GM12864 (cell line): ENCODE measurements around the gene HDAC8.

Source experiments
- DNase-seq: peaks from one replicate; pipeline ENCODE4 v3.0.0-alpha.2; 2011; ENCODE audit warnings: low read depth
- H3K4me3 ChIP-seq: 2 replicates; pipeline ENCODE4 v1.5.1; 2011; ENCODE audit warnings: mild to moderate bottlenecking, low read depth, low read length, control low read depth
- CTCF ChIP-seq: IDR thresholded peaks from 2 replicates; pipeline ENCODE4 v1.5.1; 2011; ENCODE audit warnings: low read depth, mild to moderate bottlenecking, moderate library complexity, low read length, control low read depth, inconsistent platforms; ENCODE audit errors: missing control alignments

HDAC8 gene

GRCh38 chrX:72351606-72352334 lies 220.9 kb downstream of the HDAC8 start:
- no peak for TF ChIP-seq CTCF
- no peak for DNase-seq
- H3K4me3 ChIP-seq = no peak overlapping the region

DNA sequence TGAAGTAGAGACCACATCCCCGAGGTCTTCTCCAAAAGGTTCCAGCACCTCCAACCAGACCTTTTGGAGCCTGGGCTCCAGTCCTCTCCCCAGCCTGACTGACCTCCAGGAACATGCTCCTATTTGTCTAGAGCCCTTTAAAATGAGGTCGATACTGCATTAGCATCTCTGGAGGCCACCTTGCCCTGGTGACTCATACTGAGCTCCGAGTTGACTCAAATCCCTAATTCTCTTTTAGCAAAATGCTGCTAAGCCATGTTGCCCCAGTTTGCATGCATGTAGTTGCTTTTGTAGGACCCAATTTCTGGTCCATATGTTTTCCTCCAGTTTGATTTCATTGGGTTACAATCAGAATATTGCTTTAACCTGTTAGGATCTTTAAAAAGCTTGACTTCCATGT lies 223.5 kb downstream of the HDAC8 start:
- TF ChIP-seq CTCF = no peak
- peak; percentile 4 for DNase-seq
- H3K4me3 ChIP-seq = no peak overlapping the region

DNA sequence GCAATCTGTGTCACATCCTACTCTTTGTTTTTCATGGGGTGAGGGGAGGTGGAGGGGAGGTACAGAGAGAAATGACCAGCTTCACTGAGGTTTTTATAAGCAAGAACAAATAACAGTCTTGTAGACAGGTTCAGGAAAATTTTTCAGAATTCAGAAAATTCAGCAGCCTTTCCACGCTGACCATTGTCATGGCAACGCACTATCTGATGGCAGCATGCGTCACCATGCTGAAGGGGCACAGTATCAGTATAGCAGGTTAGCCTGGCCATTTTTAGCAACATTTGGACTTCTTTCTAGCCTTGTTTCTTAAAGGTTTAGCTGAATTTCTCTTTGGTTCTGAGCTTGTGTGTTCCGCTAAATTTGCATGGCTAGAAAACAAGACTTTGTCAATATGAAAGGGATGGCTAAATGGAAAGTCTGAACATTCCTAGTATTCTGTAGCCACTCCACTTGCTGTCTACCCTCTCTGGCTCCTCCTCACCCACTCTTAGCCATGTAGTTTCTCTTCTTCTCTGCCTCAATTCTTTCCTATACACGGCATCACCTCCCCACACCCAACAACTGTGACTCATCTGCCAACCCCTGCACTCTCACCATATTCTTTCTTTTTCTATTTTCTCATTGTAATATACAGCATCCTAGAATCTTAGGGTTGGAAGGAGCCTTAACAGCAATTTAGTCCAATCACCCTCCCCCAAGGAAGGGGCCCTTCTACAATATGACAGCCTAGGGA lies 224.2 kb downstream of the HDAC8 start:
- TF ChIP-seq CTCF = no peak
- DNase-seq = no peak
- H3K4me3 ChIP-seq = no peak overlapping the region

GRCh38 chrX:72347366-72347765 lies 225.3 kb downstream of the HDAC8 start:
- no peak for TF ChIP-seq CTCF
- no peak overlapping the region for H3K4me3 ChIP-seq
- no peak for DNase-seq

DNA sequence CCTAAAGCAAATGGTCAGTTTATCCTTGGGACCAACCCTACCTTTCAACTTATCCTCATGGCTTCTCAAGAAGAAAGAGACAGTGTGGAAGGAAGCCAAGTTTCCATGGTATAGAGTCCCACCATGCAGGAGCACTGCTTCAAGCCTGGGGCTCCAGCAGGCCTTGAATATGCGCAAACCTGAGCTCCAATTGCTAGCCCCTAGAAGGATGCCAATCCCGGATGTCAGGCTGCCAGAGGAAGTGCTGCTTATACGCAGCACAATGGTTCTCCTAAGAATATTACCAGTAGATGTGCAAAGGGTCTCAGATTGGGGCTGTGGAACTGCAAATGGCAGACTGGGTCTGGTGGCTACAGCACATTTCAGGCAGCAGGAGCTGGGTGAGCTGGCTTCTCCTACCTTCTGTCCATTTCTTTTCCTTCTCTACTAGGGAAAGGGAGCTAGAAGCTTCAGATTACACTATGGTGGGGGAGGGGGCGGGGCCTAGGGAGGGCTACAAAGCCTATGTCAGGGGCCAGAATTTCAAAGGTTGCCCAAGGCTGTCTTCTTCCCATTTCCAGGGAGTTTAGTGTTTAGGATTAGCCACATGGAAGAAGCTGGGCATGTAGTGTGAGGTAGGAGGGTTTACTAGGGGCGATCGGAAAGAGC lies 226.2 kb downstream of the HDAC8 start:
- no peak for TF ChIP-seq CTCF
- H3K4me3 ChIP-seq = no peak overlapping the region
- no peak for DNase-seq

DNA sequence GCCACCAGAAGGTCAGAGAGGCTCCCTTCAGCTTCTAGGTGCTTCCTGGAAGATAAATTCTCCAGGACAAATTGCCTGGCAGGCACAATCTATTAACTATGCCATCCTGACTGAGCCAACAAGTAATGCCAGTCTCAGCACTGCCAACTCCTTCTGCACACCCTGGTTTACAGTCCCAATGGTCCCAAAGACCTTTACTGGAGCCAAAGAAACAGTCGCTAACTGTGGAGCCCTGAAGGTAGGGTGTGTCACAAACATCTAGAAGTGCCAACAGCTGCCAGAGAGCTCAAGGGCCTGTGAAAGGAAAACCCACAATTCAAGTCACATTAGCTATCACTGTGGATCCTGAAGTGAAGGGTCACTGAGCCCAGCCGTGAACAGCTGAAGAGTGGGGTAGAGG lies 232.0 kb downstream of the HDAC8 start:
- H3K4me3 ChIP-seq = no peak overlapping the region
- TF ChIP-seq CTCF = no peak
- no peak for DNase-seq
